H1 (cell line): Measurements from ENCODE around the gene CD226. TPM values are rescaled to one million over a fixed set of nuclear protein-coding genes. Genes with fewer than 3 reads are reported as not detected.

Source experiments
- ASH2L ChIP-seq: fragments of 200-600, 300-600 bp; sonication (generic); IDR thresholded peaks from one replicate; pipeline ENCODE4 v1.7.1; 2017; ENCODE audit warnings: low read length
- BACH1 ChIP-seq: IDR thresholded peaks from 2 replicates; pipeline ENCODE4 v1.6.1; 2012; ENCODE audit warnings: low read length, improper control_type of control experiment
- CBX5 ChIP-seq: fragments of 300-800, 300-1000 bp; sonication (generic); IDR thresholded peaks from 2 replicates; pipeline ENCODE4 v1.7.1; 2016; ENCODE audit warnings: antibody characterized with exemption, low read length, low read depth
- CHD7 ChIP-seq: fragments of 300-600 bp; sonication (generic); IDR thresholded peaks from 2 replicates; pipeline ENCODE4 v1.7.1; 2012; ENCODE audit warnings: low read length, moderate library complexity, mild to moderate bottlenecking, inconsistent platforms; ENCODE audit not compliant: insufficient replicate concordance
- CTBP2 ChIP-seq: IDR thresholded peaks from 2 replicates; pipeline ENCODE4 v1.7.0; 2011; ENCODE audit warnings: borderline replicate concordance, mild to moderate bottlenecking, moderate library complexity, mixed read lengths, low read length; ENCODE audit not compliant: insufficient read depth, insufficient read length
- EGR1 ChIP-seq: IDR thresholded peaks from 2 replicates; pipeline ENCODE4 v1.6.1; 2011; ENCODE audit warnings: low read depth, low read length, borderline replicate concordance
- JUN ChIP-seq: IDR thresholded peaks from 2 replicates; pipeline ENCODE4 v1.6.1; 2011; ENCODE audit warnings: low read depth, mild to moderate bottlenecking, improper control_type of control experiment, low read length
- JUND ChIP-seq: IDR thresholded peaks from 2 replicates; pipeline ENCODE4 v1.6.1; 2011; ENCODE audit warnings: mild to moderate bottlenecking, improper control_type of control experiment, low read length
- POLR2A ChIP-seq, 2 experiments: IDR thresholded peaks; 1 replicate in 1 of 2; 2 replicates in 1 of 2; pipeline ENCODE4 v1.6.1; 2011; ENCODE audit warnings: low read depth in 2 of 2, low read length in 2 of 2, mild to moderate bottlenecking in 2 of 2; ENCODE audit errors: control extremely low read depth in 1 of 2
- SIN3A ChIP-seq, 2 experiments: IDR thresholded peaks in 1 of 2; conservative IDR thresholded peaks in 1 of 2; 2 replicates each; pipeline ENCODE4 v1.6.1; 2011 to 2012; ENCODE audit warnings: low read length in 2 of 2, improper control_type of control experiment in 1 of 2, low read depth in 1 of 2, mild to moderate bottlenecking in 1 of 2
- polyA plus RNA-seq, 7 experiments: library from polyadenylated mRNA; depleted of rRNA in 3 of 7; stranded (reverse) in 5 of 7; unstranded in 2 of 7; fragments of >200 nt in 5 of 7; fragments of 200-250 nt in 2 of 7; gene quantifications; 1 replicate in 5 of 7; 2 replicates in 1 of 7; 4 replicates in 1 of 7; pipeline versions ENCODE4 v1.2.1 to v1.2.3, GENCODE V29; 2011 to 2013; ENCODE audit warnings: missing spikeins in 2 of 7, mixed read lengths in 2 of 7
- total RNA-seq: library from RNA; stranded (reverse); fragmentation: NEBNext Ultra II Directional; extraction: Animal tissue kit (Norgen Biotek cat#: 25700); gene quantifications from 2 replicates; pipeline ENCODE4 v1.2.1, GENCODE V29; 2021

CD226 gene
- total and polyA plus RNA-seq, 2 of the 8 experiments (the other 6 are each of a cell fraction or from before 2014, with no cell fraction given): not detected

DNA sequence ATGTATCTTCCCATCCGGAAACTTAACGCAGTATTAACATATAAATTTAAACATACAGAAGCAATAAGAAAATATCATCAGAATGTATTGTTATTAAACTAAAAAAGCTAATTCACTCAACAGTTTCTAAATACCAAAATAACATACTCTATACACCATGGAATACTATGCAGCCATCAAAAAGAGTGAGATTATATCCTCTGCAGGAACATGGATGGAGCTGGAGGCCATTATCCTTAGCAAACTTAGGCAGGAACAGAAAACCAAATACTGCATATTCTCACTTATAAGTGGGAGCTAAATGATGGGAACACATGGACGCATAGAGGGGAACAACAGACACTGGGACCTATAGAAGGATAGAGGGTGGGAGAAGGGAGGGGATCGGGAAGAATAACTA lies 127.1 kb downstream of the CD226 start (continued):
- TF ChIP-seq SIN3A (conservative IDR thresholded peaks at IDR 0.05 in 1 of 2, IDR thresholded peaks at IDR 0.05 in 1 of 2; ENCODE audit: low read depth in 1 of 2, low read length in 2 of 2) (no peak), JUN (no peak), EGR1 (no peak), CHD7 (no peak), CTBP2 (no peak), JUND (no peak), BACH1 (no peak), CBX5 (no peak), ASH2L (no peak), POLR2A (IDR thresholded peaks at IDR 0.05; ENCODE audit: control extremely low read depth in 1 of 2, low read depth in 2 of 2, low read length in 2 of 2) (no peak)
- TF ChIP-seq, all 59 proteins: peak for 0
